Endothelial cell (in vitro differentiated cells): ENCODE results near the gene HIVEP2. TPM values are rescaled to one million over a fixed set of nuclear protein-coding genes. Genes with fewer than 3 reads are reported as not detected.

Source experiments
- DNase-seq: peaks from one replicate; pipeline ENCODE4 v3.0.0; 2021; ENCODE audit warnings: low spot score
- H3K27ac Mint-ChIP-seq: one replicate; pipeline ENCODE4 v1.8.0; 2021; ENCODE audit warnings: mixed read lengths, inconsistent platforms; ENCODE audit not compliant: unreplicated experiment
- H3K27me3 Mint-ChIP-seq: one replicate; pipeline ENCODE4 v1.8.0; 2021; ENCODE audit warnings: mild to moderate bottlenecking, moderate library complexity, mixed read lengths, inconsistent platforms; ENCODE audit not compliant: unreplicated experiment
- H3K36me3 Mint-ChIP-seq: one replicate; pipeline ENCODE4 v1.8.0; 2021; ENCODE audit warnings: mild to moderate bottlenecking, low read depth, mixed read lengths, inconsistent platforms; ENCODE audit not compliant: unreplicated experiment
- H3K4me1 Mint-ChIP-seq: one replicate; pipeline ENCODE4 v1.8.0; 2021; ENCODE audit warnings: mild to moderate bottlenecking, mixed read lengths, inconsistent platforms; ENCODE audit not compliant: unreplicated experiment
- H3K4me3 Mint-ChIP-seq: one replicate; pipeline ENCODE4 v1.8.0; 2021; ENCODE audit warnings: mild to moderate bottlenecking, mixed read lengths, inconsistent platforms; ENCODE audit not compliant: unreplicated experiment
- H3K9me3 Mint-ChIP-seq: one replicate; pipeline ENCODE4 v1.8.0; 2021; ENCODE audit warnings: mixed read lengths, inconsistent platforms; ENCODE audit not compliant: unreplicated experiment
- total RNA-seq: library from RNA; stranded (reverse); fragmentation: NEBNext Ultra II Directional; extraction: Animal tissue kit (Norgen Biotek cat#: 25700); gene quantifications from one replicate; pipeline ENCODE4 v1.2.1, GENCODE V29; 2021; ENCODE audit not compliant: unreplicated experiment
- TF ChIP-seq, protein P1 (sequence below): fragments of 200-600 bp; sonication (generic); IDR thresholded peaks from one replicate; pipeline ENCODE4 v1.5.0; 2021; ENCODE audit warnings: antibody characterized with exemption; ENCODE audit not compliant: unreplicated experiment

Gene HIVEP2
- total RNA-seq, 1 donor from 2014 or later = 15.6 TPM

DNA sequence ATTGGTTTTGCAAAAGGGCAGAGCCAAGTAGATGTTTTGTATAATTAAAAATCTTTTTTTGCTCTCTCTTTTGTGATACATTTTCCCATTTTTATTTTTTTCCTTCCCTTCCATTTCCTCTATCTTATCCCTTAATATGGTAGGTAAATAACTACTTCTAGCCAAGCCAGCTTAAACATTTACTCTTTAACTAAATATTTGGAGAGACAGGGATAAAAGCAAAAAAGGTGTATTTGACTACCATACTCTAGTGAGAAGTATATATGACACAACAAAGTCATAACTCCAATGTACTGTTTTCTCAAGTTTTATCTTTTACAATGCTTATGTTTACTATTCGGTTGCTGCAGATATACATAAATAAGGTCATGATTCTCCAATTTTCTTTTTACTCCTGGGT, 154.7 kb downstream of the HIVEP2 start:
- H3K4me3 Mint-ChIP-seq = no peak overlapping the region
- no peaks in the 10 kb centered on the region for H3K9me3 Mint-ChIP-seq
- H3K27ac Mint-ChIP-seq = no peak overlapping the region
- H3K27me3 Mint-ChIP-seq = peaks cover 2% of the 10 kb centered on the region
- H3K4me1 Mint-ChIP-seq = peaks cover 4% of the 10 kb centered on the region
- DNase-seq = no peak
- TF ChIP-seq, protein P1, sequence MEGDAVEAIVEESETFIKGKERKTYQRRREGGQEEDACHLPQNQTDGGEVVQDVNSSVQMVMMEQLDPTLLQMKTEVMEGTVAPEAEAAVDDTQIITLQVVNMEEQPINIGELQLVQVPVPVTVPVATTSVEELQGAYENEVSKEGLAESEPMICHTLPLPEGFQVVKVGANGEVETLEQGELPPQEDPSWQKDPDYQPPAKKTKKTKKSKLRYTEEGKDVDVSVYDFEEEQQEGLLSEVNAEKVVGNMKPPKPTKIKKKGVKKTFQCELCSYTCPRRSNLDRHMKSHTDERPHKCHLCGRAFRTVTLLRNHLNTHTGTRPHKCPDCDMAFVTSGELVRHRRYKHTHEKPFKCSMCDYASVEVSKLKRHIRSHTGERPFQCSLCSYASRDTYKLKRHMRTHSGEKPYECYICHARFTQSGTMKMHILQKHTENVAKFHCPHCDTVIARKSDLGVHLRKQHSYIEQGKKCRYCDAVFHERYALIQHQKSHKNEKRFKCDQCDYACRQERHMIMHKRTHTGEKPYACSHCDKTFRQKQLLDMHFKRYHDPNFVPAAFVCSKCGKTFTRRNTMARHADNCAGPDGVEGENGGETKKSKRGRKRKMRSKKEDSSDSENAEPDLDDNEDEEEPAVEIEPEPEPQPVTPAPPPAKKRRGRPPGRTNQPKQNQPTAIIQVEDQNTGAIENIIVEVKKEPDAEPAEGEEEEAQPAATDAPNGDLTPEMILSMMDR = no peak
- H3K36me3 Mint-ChIP-seq = no peaks in the 10 kb centered on the region

GRCh38 chr6:142787422-142787821, 157.6 kb downstream of the HIVEP2 start:
- no peak for DNase-seq
- TF ChIP-seq, protein P1 = no peak
- Mint-ChIP-seq H3K4me3 (no peak overlapping the region), H3K36me3 (no peaks in the 10 kb centered on the region), H3K9me3 (no peaks in the 10 kb centered on the region), H3K27me3 (peaks cover 2% of the 10 kb centered on the region), H3K4me1 (peaks cover 7% of the 10 kb centered on the region), H3K27ac (no peak overlapping the region)

- no peak for DNase-seq
- Mint-ChIP-seq H3K36me3 (no peaks in the 10 kb centered on the region), H3K27me3 (peaks cover 2% of the 10 kb centered on the region), H3K27ac (no peak overlapping the region), H3K9me3 (no peaks in the 10 kb centered on the region), H3K4me3 (no peak overlapping the region), H3K4me1 (peaks cover 7% of the 10 kb centered on the region)
- TF ChIP-seq, protein P1 = no peak
Measured at GRCh38 chr6:142786476-142786875, 158.5 kb downstream of the HIVEP2 start.

- TF ChIP-seq, protein P1 = no peak
- no peak overlapping the region for H3K4me3 Mint-ChIP-seq
- H3K9me3 Mint-ChIP-seq = no peaks in the 10 kb centered on the region
- no peak overlapping the region for H3K27ac Mint-ChIP-seq
- peaks cover 2% of the 10 kb centered on the region for H3K27me3 Mint-ChIP-seq
- DNase-seq = no peak
- H3K4me1 Mint-ChIP-seq = peaks cover 7% of the 10 kb centered on the region
- no peaks in the 10 kb centered on the region for H3K36me3 Mint-ChIP-seq
Measured at GRCh38 chr6:142784344-142784743, 160.6 kb downstream of the HIVEP2 start.

DNA sequence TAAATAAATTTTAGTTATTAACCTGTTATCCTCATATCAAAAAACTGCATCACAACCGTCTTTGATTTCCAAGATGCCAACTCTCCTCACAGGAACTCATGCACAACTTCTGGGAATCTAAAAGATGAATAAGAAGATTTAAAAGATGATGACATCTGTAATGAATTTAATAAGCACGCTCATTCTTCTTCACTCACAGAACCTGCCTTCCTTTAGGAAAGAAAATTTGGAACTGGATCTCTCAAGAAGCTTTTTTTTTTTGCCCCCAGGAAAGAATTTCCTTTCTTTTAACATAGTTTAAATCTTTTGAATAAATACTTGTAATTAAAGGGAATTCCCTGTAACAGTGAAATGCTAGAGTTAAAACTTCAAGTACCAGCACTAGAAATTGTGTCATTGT, 161.5 kb downstream of the HIVEP2 start:
- TF ChIP-seq, protein P1 = no peak
- Mint-ChIP-seq H3K27ac (no peak overlapping the region), H3K36me3 (no peaks in the 10 kb centered on the region), H3K4me3 (no peak overlapping the region), H3K9me3 (no peaks in the 10 kb centered on the region), H3K4me1 (peaks cover 7% of the 10 kb centered on the region), H3K27me3 (peaks cover 2% of the 10 kb centered on the region)
- no peak for DNase-seq
